Panc1 (cell line): Measurements from ENCODE around the gene TRIM39. TPM values are rescaled to one million over a fixed set of nuclear protein-coding genes. Genes with fewer than 3 reads are reported as not detected.

ENCODE experiments used
- ATAC-seq: fragments of 200-7000 bp; cut with Tn5 transposase; 2 replicates; pipeline ENCODE4 v1.9.1; 2020; ENCODE audit warnings: mild to moderate bottlenecking, moderate library complexity
- BruUV-seq: library from RNA; stranded (reverse); fragments of 400-500 nt; replicated peaks from 2 replicates; lab custom pipeline; 2021; lab: Mats Ljungman, UMichigan
- CTCF ChIA-PET: fragments of 300-600 bp; sonication (Branson Sonifier 250); formaldehyde crosslinking; loops from one replicate; lab custom pipeline; 2022; ENCODE audit warnings: antibody characterized with exemption; lab: Charles Lee
- POLR2A ChIA-PET: fragments of 300-600 bp; sonication (Branson Sonifier 250); formaldehyde crosslinking; loops from one replicate; lab custom pipeline; 2022; ENCODE audit warnings: antibody characterized with exemption; lab: Charles Lee
- DNase-seq: peaks from one replicate; pipeline ENCODE4 v3.0.0-alpha.2; 2010; ENCODE audit warnings: low read depth, low spot score
- H3K27ac ChIP-seq: 2 replicates; pipeline ENCODE4 v1.5.1; 2011; ENCODE audit warnings: mild to moderate bottlenecking, low read length, inconsistent platforms
- H3K27me3 ChIP-seq: fragments of 200-500 bp; sonication (Bioruptor generic); 2 replicates; pipeline ENCODE4 v1.6.0; 2014; ENCODE audit warnings: low read length, inconsistent platforms; ENCODE audit not compliant: control insufficient read depth, insufficient read depth
- H3K36me3 ChIP-seq: fragments of 200-500 bp; sonication (Bioruptor generic); 2 replicates; pipeline ENCODE4 v1.5.1; 2014; ENCODE audit warnings: inconsistent platforms, mild to moderate bottlenecking, low read length, moderate library complexity; ENCODE audit not compliant: control insufficient read depth, insufficient read depth
- H3K4me1 ChIP-seq: 2 replicates; pipeline ENCODE4 v1.5.1; 2011; ENCODE audit warnings: inconsistent platforms, mild to moderate bottlenecking, low read length, moderate library complexity; ENCODE audit not compliant: control insufficient read depth, insufficient read depth
- H3K4me3 ChIP-seq, 2 experiments: 2 replicates each; pipeline ENCODE4 v1.5.1; 2011 to 2012; ENCODE audit warnings: low read depth in 2 of 2, low read length in 2 of 2, mild to moderate bottlenecking in 2 of 2, inconsistent platforms in 1 of 2, moderate library complexity in 1 of 2
- H3K9me3 ChIP-seq: fragments of 200-500 bp; sonication (Bioruptor generic); 2 replicates; pipeline ENCODE4 v1.5.1; 2014; ENCODE audit warnings: low read depth, mild to moderate bottlenecking, inconsistent platforms, low read length, moderate library complexity; ENCODE audit not compliant: control insufficient read depth, insufficient read depth
- CTCF ChIP-seq: fragments of 450-650 bp; IDR thresholded peaks from 2 replicates; pipeline ENCODE4 v1.5.1; 2017; ENCODE audit warnings: mild to moderate bottlenecking
- POLR2AphosphoS5 ChIP-seq: IDR thresholded peaks from 2 replicates; pipeline ENCODE4 v1.6.1; 2012; ENCODE audit warnings: mild to moderate bottlenecking, low read depth, low read length, moderate library complexity
- REST ChIP-seq, 2 experiments: IDR thresholded peaks; 2 replicates each; pipeline ENCODE4 v1.6.1; 2011 to 2012; ENCODE audit warnings: low read depth in 2 of 2, control low read depth in 1 of 2, low read length in 1 of 2, mild to moderate bottlenecking in 1 of 2, moderate library complexity in 1 of 2; ENCODE audit not compliant: insufficient read depth in 1 of 2
- SIN3A ChIP-seq: IDR thresholded peaks from 2 replicates; pipeline ENCODE4 v1.6.1; 2012; ENCODE audit warnings: low read depth, mild to moderate bottlenecking, low read length, moderate library complexity, borderline replicate concordance; ENCODE audit not compliant: insufficient read depth
- TCF7L2 ChIP-seq: IDR thresholded peaks from 2 replicates; pipeline ENCODE4 v1.6.1; 2011; ENCODE audit warnings: mild to moderate bottlenecking, low read depth, low read length, inconsistent platforms
- in situ Hi-C: cut with HindIII; loops from 2 replicates; pipeline ENCODE4 v1.10.0; 2016; ENCODE audit warnings: low sequenced_read_pairs, low pct_unique_long_range_greater_than_20kb
- intact Hi-C: fragments of 100-400 bp; cut with micrococcal nuclease; formaldehyde crosslinking; loops from one replicate; pipeline ENCODE4 v1.10.0; 2022; ENCODE audit not compliant: unreplicated experiment
- total RNA-seq: library from RNA; stranded (reverse); gene quantifications from one replicate; pipeline ENCODE4 v1.2.1, GENCODE V29; 2021; ENCODE audit not compliant: unreplicated experiment

TRIM39 gene
- total RNA-seq, 1 experiment from 2014 or later: 13.4 TPM

GRCh38 chr6:30317913-30318589 is 8.7 kb upstream of the TRIM39 start:
- Histone ChIP-seq H3K4me3 (no peak overlapping the region), H3K9me3 (no peaks in the 10 kb centered on the region), H3K27me3 (no peaks in the 10 kb centered on the region), H3K27ac (no peak overlapping the region), H3K36me3 (no peaks in the 10 kb centered on the region; the same call in 1 of the 2 replicates), H3K4me1 (peaks cover 5% of the 10 kb centered on the region)
- DNase-seq (no peak), ATAC-seq (no peak)
- intact Hi-C loops (no loop called here), in situ Hi-C loops (no loop called here)
- POLR2A ChIA-PET: interaction anchor here (0.6 kb wide), 1 partner anchor 1333 kb away, joined by 8 read pairs; no protein-coding TSS in a partner anchor
- TF ChIP-seq REST (IDR thresholded peaks at IDR 0.05; ENCODE audit: insufficient read depth in 1 of 2, low read depth in 2 of 2, low read length in 1 of 2) (no peak), TCF7L2 (no peak), CTCF (no peak), SIN3A (no peak), POLR2AphosphoS5 (no peak)
- CTCF ChIA-PET: no interaction called here
- BruUV-seq: no TSS peak

GRCh38 chr6:30319146-30319835 is 7.4 kb upstream of the TRIM39 start:
- CTCF ChIA-PET: no interaction called here
- Histone ChIP-seq H3K27ac (no peak overlapping the region), H3K4me3 (no peak overlapping the region), H3K9me3 (no peaks in the 10 kb centered on the region), H3K27me3 (no peaks in the 10 kb centered on the region), H3K4me1 (peaks cover 14% of the 10 kb centered on the region), H3K36me3 (no peaks in the 10 kb centered on the region; the same call in 1 of the 2 replicates)
- intact Hi-C loops: no loop called here
- ATAC-seq (no peak), DNase-seq (no peak)
- TF ChIP-seq TCF7L2: no peak
- TF ChIP-seq POLR2AphosphoS5: no peak
- TF ChIP-seq SIN3A: no peak
- TF ChIP-seq REST (IDR thresholded peaks at IDR 0.05; ENCODE audit: insufficient read depth in 1 of 2, low read depth in 2 of 2, low read length in 1 of 2): no peak
- no peak for TF ChIP-seq CTCF
- BruUV-seq: no TSS peak
- in situ Hi-C loops: no loop called here
- POLR2A ChIA-PET: no interaction called here
